HG03432 (cell line): ENCODE measurements around the gene FANCD2OS.
"Not testable (repeated sequence)": the region's sequence is repeated elsewhere in the genome, so short reads cannot be mapped to it uniquely, and the experiment has no call there.

Experiments used
- ATAC-seq: cut with Tn5 transposase; IDR thresholded peaks from one replicate; pipeline ENCODE4 v1.9.1; 2021; ENCODE audit warnings: mild to moderate bottlenecking, moderate library complexity; ENCODE audit not compliant: unreplicated experiment

The FANCD2OS gene

GRCh38 chr3:10099041-10099440, 9.0 kb downstream of the FANCD2OS start:
- no peak for ATAC-seq

- ATAC-seq: no peak
Measured at GRCh38 chr3:10093678-10094077, 14.4 kb downstream of the FANCD2OS start.

- not testable (repeated sequence) for ATAC-seq
Measured at GRCh38 chr3:10091387-10091786, 16.7 kb downstream of the FANCD2OS start.

GRCh38 chr3:10090774-10091173, 17.3 kb downstream of the FANCD2OS start:
- not testable (repeated sequence) for ATAC-seq

DNA sequence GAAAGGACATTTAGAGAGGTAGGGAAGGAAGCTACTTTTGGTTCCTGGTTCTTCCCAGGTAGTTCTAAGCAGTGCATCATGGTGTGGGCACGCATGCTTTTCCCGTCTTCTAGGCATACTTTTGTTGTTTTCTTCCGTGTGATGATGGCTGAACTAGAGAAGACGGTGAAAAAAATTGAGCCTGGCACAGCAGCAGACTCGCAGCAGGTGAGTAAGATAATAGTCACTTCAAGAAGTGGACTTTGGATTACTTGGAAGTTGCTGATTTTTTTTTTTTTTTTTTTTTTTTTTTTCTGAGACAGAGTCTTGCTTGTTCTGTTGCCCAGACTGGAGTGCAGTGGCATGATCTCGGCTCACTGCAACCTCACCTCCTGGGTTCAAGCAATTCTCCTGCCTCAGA, 17.9 kb downstream of the FANCD2OS start:
- ATAC-seq: no peak

DNA sequence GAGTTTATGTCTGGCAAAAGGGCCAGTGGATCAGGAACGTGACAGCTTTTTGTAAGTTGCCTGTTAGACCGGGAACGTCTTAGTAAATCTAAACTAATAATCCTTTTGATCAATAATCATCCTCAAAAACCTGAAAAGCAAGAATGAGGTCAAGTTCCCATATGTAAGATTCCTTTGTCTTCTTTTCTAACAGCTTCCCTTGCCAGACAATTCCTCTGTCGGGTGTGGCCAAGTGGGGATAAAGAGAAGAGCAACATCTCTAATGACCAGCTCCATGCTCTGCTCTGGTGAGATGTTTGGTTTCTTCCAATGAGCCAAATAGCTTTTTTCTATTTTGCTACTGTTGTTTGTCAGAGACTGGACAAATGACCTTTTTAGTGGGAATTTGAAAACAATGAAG, 19.8 kb downstream of the FANCD2OS start:
- no peak for ATAC-seq

- no peak for ATAC-seq
Measured at GRCh38 chr3:10085738-10086137, 22.3 kb downstream of the FANCD2OS start.

DNA sequence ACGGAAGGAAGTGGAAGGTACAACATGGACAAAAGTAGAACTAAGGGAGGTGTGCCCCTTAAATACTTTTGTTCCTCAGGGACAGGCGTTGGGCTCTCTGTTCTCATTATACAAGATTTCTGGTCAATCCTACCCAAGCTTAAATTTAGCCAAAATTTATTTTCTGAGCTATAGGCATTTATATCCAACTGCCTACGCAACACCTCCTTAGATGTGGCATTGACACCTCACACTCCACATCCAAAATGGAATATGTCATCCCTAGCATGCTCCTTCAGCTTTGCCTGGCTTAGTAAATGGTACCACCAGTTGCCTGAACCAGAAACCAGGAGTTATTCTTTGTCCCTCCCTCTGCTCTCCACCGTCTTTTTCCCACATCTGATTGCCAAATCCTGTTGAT, 26.2 kb downstream of the FANCD2OS start:
- ATAC-seq: no peak

- no peak for ATAC-seq
Measured at GRCh38 chr3:10074666-10075065, 33.4 kb downstream of the FANCD2OS start.

DNA sequence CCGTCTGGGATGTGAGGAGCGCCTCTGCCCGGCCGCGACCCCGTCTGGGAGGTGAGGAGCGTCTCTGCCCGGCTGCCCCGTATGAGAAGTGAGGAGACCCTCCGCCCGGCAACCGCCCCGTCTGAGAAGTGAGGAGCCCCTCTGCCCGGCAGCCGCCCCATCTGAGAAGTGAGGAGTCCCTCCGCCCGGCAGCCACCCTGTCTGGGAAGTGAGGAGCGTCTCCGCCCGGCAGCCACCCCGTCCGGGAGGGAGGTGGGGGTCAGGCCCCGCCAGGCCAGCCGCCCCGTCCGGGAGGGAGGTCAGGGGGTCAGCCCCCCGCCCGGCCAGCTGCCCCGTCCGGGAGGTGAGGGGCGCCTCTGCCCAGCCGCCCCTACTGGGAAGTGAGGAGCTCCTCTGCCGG, 38.0 kb downstream of the FANCD2OS start:
- not testable (repeated sequence) for ATAC-seq

GRCh38 chr3:10055097-10055496, 53.0 kb downstream of the FANCD2OS start:
- no peak for ATAC-seq
